GM12878 (cell line): ENCODE measurements around the gene ABCA13. TPM values are rescaled to one million over a fixed set of nuclear protein-coding genes. Genes with fewer than 3 reads are reported as not detected.

Experiments used
- ATAC-seq: fragments of 200-7000 bp; cut with Tn5 transposase; 3 replicates; pipeline ENCODE4 v1.9.1; 2020; ENCODE audit warnings: mild to moderate bottlenecking, moderate library complexity
- BruUV-seq: library from RNA; stranded (reverse); fragments of 400-500 nt; replicated peaks from 2 replicates; lab custom pipeline; 2021; lab: Mats Ljungman, UMichigan
- CTCF ChIA-PET: fragments of 300-600 bp; sonication (Branson Sonifier 250); formaldehyde crosslinking; extraction: SDS; loops from one replicate; lab custom pipeline; 2021; ENCODE audit warnings: inconsistent platforms; lab: Yijun Ruan, JAX
- POLR2A ChIA-PET: fragments of 350-600 bp; formaldehyde crosslinking; extraction: SDS; loops from one replicate; lab custom pipeline; 2021; ENCODE audit warnings: inconsistent platforms; lab: Charles Lee
- RAD21 ChIA-PET: fragments of 300-600 bp; sonication (Branson Sonifier 250); formaldehyde crosslinking; loops from one replicate; lab custom pipeline; 2023; ENCODE audit warnings: antibody characterized with exemption; ENCODE audit not compliant: unreplicated experiment; lab: Charles Lee
- SMC1A ChIA-PET: fragments of 300-600 bp; sonication (Branson Sonifier 250); formaldehyde crosslinking; loops from one replicate; lab custom pipeline; 2023; ENCODE audit not compliant: unreplicated experiment, uncharacterized antibody; lab: Charles Lee
- DNase-seq: peaks from one replicate; pipeline ENCODE4 v3.0.0-alpha.2; 2011; ENCODE audit warnings: low read depth, low spot score
- FAIRE-seq: peaks from 3 replicates; lab custom pipeline; 2011; peaks lifted over from hg19 to GRCh38; lab: Jason Lieb, UNC
- H2AFZ ChIP-seq: 2 replicates; pipeline ENCODE4 v1.6.0; 2011; ENCODE audit warnings: low read depth, low read length, control low read depth; ENCODE audit not compliant: control insufficient read depth
- H3K27ac ChIP-seq: 2 replicates; pipeline ENCODE4 v1.5.1; 2011; ENCODE audit warnings: control low read depth; ENCODE audit not compliant: control insufficient read depth, insufficient read depth
- H3K27me3 ChIP-seq, 2 experiments: replicated peaks in 1 of 2; 2 replicates each; pipeline versions ENCODE4 v1.6.0 to v1.6.1; 2011; ENCODE audit warnings: low read length in 1 of 2; ENCODE audit not compliant: control insufficient read depth in 2 of 2, insufficient read depth in 2 of 2
- H3K36me3 ChIP-seq, 2 experiments: 2 replicates each; pipeline ENCODE4 v1.5.1; 2011; ENCODE audit warnings: low read length in 1 of 2; ENCODE audit not compliant: control insufficient read depth in 2 of 2, insufficient read depth in 2 of 2
- H3K4me1 ChIP-seq: 2 replicates; pipeline ENCODE4 v1.6.1; 2011; ENCODE audit warnings: mild to moderate bottlenecking, low read length, moderate library complexity, mixed read lengths; ENCODE audit not compliant: control insufficient read depth, insufficient read depth
- H3K4me2 ChIP-seq: 2 replicates; pipeline ENCODE4 v1.6.0; 2011; ENCODE audit warnings: control low read depth; ENCODE audit not compliant: control insufficient read depth, insufficient read depth
- H3K4me3 ChIP-seq: fragments of 200-600 bp; sonication (generic); 2 replicates; pipeline ENCODE4 v1.5.1; 2016
- H3K79me2 ChIP-seq: 2 replicates; pipeline ENCODE4 v1.6.0; 2011; ENCODE audit warnings: low read length; ENCODE audit not compliant: control insufficient read depth, insufficient read depth
- H3K9ac ChIP-seq: 2 replicates; pipeline ENCODE4 v1.8.0; 2011; ENCODE audit warnings: low read length, control low read depth, mixed read lengths; ENCODE audit not compliant: control insufficient read depth, insufficient read depth
- H3K9me3 ChIP-seq: replicated peaks from 3 replicates; pipeline ENCODE4 v1.5.1; 2011; ENCODE audit warnings: mild to moderate bottlenecking, low read length; ENCODE audit not compliant: control insufficient read depth, insufficient read depth
- H4K20me1 ChIP-seq: 2 replicates; pipeline ENCODE4 v1.6.0; 2011; ENCODE audit not compliant: control insufficient read depth, insufficient read depth
- BACH1 ChIP-seq: fragments of 450-650 bp; IDR thresholded peaks from 2 replicates; pipeline ENCODE4 v1.6.1; 2017; ENCODE audit warnings: mild to moderate bottlenecking, borderline replicate concordance
- BCL3 ChIP-seq: IDR thresholded peaks from 2 replicates; pipeline ENCODE4 v1.6.1; 2011; ENCODE audit warnings: borderline replicate concordance, low read depth, mild to moderate bottlenecking, moderate library complexity, low read length; ENCODE audit not compliant: insufficient read depth, poor library complexity, severe bottlenecking
- BRCA1 ChIP-seq: IDR thresholded peaks from 2 replicates; pipeline ENCODE4 v1.6.1; 2011; ENCODE audit warnings: low read depth, low read length, improper control_type of control experiment
- CREB1 ChIP-seq: IDR thresholded peaks from 2 replicates; pipeline ENCODE4 v1.6.1; 2012; ENCODE audit warnings: low read depth, mild to moderate bottlenecking, inconsistent platforms
- FOXK2 ChIP-seq: fragments of 450-650 bp; IDR thresholded peaks from 2 replicates; pipeline ENCODE4 v1.6.1; 2017; ENCODE audit warnings: mild to moderate bottlenecking, moderate library complexity
- FOXM1 ChIP-seq: IDR thresholded peaks from 2 replicates; pipeline ENCODE4 v1.6.1; 2012; ENCODE audit warnings: low read depth, mild to moderate bottlenecking, inconsistent platforms, low read length, moderate library complexity
- GABPA ChIP-seq: IDR thresholded peaks from 2 replicates; pipeline ENCODE4 v1.6.1; 2014; ENCODE audit warnings: antibody characterized with exemption, low read depth, mild to moderate bottlenecking, inconsistent platforms
- IRF5 ChIP-seq: fragments of 450-650 bp; IDR thresholded peaks from 2 replicates; pipeline ENCODE4 v1.6.1; 2017; ENCODE audit warnings: borderline replicate concordance
- KDM1A ChIP-seq: fragments of 200-600 bp; sonication (generic); IDR thresholded peaks from 2 replicates; pipeline ENCODE4 v1.6.1; 2016; ENCODE audit warnings: borderline replicate concordance
- MEF2B ChIP-seq: fragments of 450-650 bp; IDR thresholded peaks from 2 replicates; pipeline ENCODE4 v1.6.1; 2018; ENCODE audit warnings: mild to moderate bottlenecking, moderate library complexity; ENCODE audit not compliant: partially characterized antibody, poor library complexity, severe bottlenecking
- NFXL1 ChIP-seq: fragments of 450-650 bp; IDR thresholded peaks from 2 replicates; pipeline ENCODE4 v1.6.1; 2017; ENCODE audit warnings: antibody characterized with exemption, mild to moderate bottlenecking, borderline replicate concordance
- NFYA ChIP-seq: IDR thresholded peaks from 2 replicates; pipeline ENCODE4 v1.6.1; 2011; ENCODE audit warnings: low read depth, mild to moderate bottlenecking, low read length, improper control_type of control experiment, borderline replicate concordance
- NRF1 ChIP-seq: conservative IDR thresholded peaks from 2 replicates; pipeline ENCODE4 v1.6.1; 2011; ENCODE audit warnings: mild to moderate bottlenecking, low read depth, low read length, improper control_type of control experiment
- RAD51 ChIP-seq: fragments of 450-650 bp; IDR thresholded peaks from 2 replicates; pipeline ENCODE4 v1.6.1; 2016; ENCODE audit warnings: moderate library complexity, mild to moderate bottlenecking, inconsistent platforms
- RBBP5 ChIP-seq: fragments of 200-600 bp; sonication (generic); conservative IDR thresholded peaks from 2 replicates; pipeline ENCODE4 v1.6.1; 2016
- TARDBP ChIP-seq: IDR thresholded peaks from 2 replicates; pipeline ENCODE4 v1.6.1; 2016; ENCODE audit warnings: borderline replicate concordance
- WRNIP1 ChIP-seq: IDR thresholded peaks from 2 replicates; pipeline ENCODE4 v1.6.1; 2011; ENCODE audit warnings: low read depth, low read length, improper control_type of control experiment, borderline replicate concordance
- ZNF217 ChIP-seq: fragments of 450-650 bp; IDR thresholded peaks from 2 replicates; pipeline ENCODE4 v1.6.1; 2017; ENCODE audit warnings: antibody characterized with exemption, mild to moderate bottlenecking
- ZNF687 ChIP-seq: fragments of 450-650 bp; IDR thresholded peaks from 2 replicates; pipeline ENCODE4 v1.6.1; 2017; ENCODE audit warnings: mild to moderate bottlenecking, moderate library complexity
- WGBS: methylation state at CpG from one replicate; pipeline ENCODE4 v1.1.6; 2016; ENCODE audit warnings: low lambda C conversion rate; ENCODE audit not compliant: insufficient replicate concordance, insufficient coverage; ENCODE audit errors: missing lambda C conversion rate; 5-methylcytosine and 5-hydroxymethylcytosine counted together
- in situ Hi-C: fragments of 300-500 bp; cut with MboI; formaldehyde crosslinking; loops from 9 replicates; pipeline ENCODE4 v1.14.3; 2018; ENCODE audit warnings: mixed read lengths
- intact Hi-C: fragments of 100-400 bp; cut with micrococcal nuclease; formaldehyde crosslinking; loops from one replicate; pipeline ENCODE4 v1.14.2; 2022; ENCODE audit not compliant: unreplicated experiment
- polyA plus RNA-seq, 11 experiments: library from polyadenylated mRNA; depleted of rRNA in 4 of 11; unstranded in 6 of 11; stranded (reverse) in 5 of 11; fragments of >200 nt; fragmentation: Nextera tagmentation in 4 of 11; fragmentation: Illumina TruSeq in 1 of 11; extraction: Ambion mirVana in 4 of 11; extraction: Trizol in 1 of 11; gene quantifications; 1 replicate in 1 of 11; 2 replicates in 10 of 11; pipeline versions ENCODE4 v1.2.1 to v1.2.3, GENCODE V29; 2011 to 2016; ENCODE audit warnings: inconsistent platforms in 2 of 11, missing spikeins in 2 of 11, low read depth in 1 of 11
- total RNA-seq, 4 experiments: library from RNA; depleted of rRNA in 3 of 4; stranded (reverse); fragments of >200 nt in 3 of 4; fragmentation: Illumina TruSeq in 1 of 4; extraction: Trizol in 1 of 4; gene quantifications; 2 replicates each; pipeline versions ENCODE4 v1.2.1 to v1.2.3, GENCODE V29; 2013 to 2021

The ABCA13 gene
- total and polyA plus RNA-seq, 10 of the 15 experiments (the other 5 are each of a cell fraction or from before 2014, with no cell fraction given), result under 0.01 to 0.98 (median 0.04) TPM; not detected in 2

- H4K20me1 ChIP-seq, result no peaks in the 10 kb centered on the region
- FAIRE-seq, result no peak
- H3K27me3 ChIP-seq, result no peaks in the 10 kb centered on the region
- H3K27ac ChIP-seq, result no peak overlapping the region
- H3K9me3 ChIP-seq, result no peaks in the 10 kb centered on the region; the same call in 2 of the 3 replicates
- DNase-seq, result no peak
- no peak overlapping the region for H3K4me3 ChIP-seq
- 0% methylated on average over 2 of the region's 2 CpGs for WGBS
- ChIA-PET CTCF (no interaction called here), SMC1A (no interaction called here), POLR2A (no interaction called here), RAD21 (no interaction called here)
- H3K36me3 ChIP-seq, result no peaks in the 10 kb centered on the region
- no peak overlapping the region for H3K9ac ChIP-seq
- no peak for ATAC-seq
- no peaks in the 10 kb centered on the region for H3K79me2 ChIP-seq
- in situ Hi-C loops (no loop called here), intact Hi-C loops (no loop called here)
- H3K4me2 ChIP-seq, result no peak overlapping the region
- no peaks in the 10 kb centered on the region for H3K4me1 ChIP-seq
- no peak overlapping the region for H2AFZ ChIP-seq
- no TSS peak for BruUV-seq
- TF ChIP-seq NRF1, result no peak
- no peak for TF ChIP-seq MEF2B
- no peak for TF ChIP-seq BACH1
- no peak for TF ChIP-seq BRCA1
- no peak for TF ChIP-seq WRNIP1
- TF ChIP-seq ZNF217, result no peak
- no peak for TF ChIP-seq KDM1A
- no peak for TF ChIP-seq ZNF687
- TF ChIP-seq CREB1, result no peak
- no peak for TF ChIP-seq FOXM1
- no peak for TF ChIP-seq NFYA
- no peak for TF ChIP-seq NFXL1
- no peak for TF ChIP-seq TARDBP
- TF ChIP-seq IRF5, result no peak
- TF ChIP-seq RBBP5, result no peak
- TF ChIP-seq RAD51, result no peak
- no peak for TF ChIP-seq BCL3
- TF ChIP-seq FOXK2, result no peak
- TF ChIP-seq GABPA, result no peak
These were observed 6.1 kb upstream of the ABCA13 start for GRCh38 chr7:48165157-48165556.
